HG03280 (cell line): ENCODE data around the gene FTO.

Source experiments
- ATAC-seq: cut with Tn5 transposase; IDR thresholded peaks from one replicate; pipeline ENCODE4 v1.9.1; 2021; ENCODE audit warnings: mild to moderate bottlenecking, moderate library complexity; ENCODE audit not compliant: unreplicated experiment

FTO gene

GRCh38 chr16:53779186-53779585 lies 75.2 kb downstream of the FTO start:
- ATAC-seq, result no peak

GRCh38 chr16:53780051-53780450 lies 76.1 kb downstream of the FTO start:
- no peak for ATAC-seq

GRCh38 chr16:53781023-53781605 lies 77.2 kb downstream of the FTO start:
- no peak for ATAC-seq

- ATAC-seq, result no peak
These were observed 78.2 kb downstream of the FTO start for GRCh38 chr16:53782148-53782547.

- no peak for ATAC-seq
These were observed 80.3 kb downstream of the FTO start for GRCh38 chr16:53784291-53784690.

- ATAC-seq, result no peak
These were observed 81.1 kb downstream of the FTO start for GRCh38 chr16:53785044-53785443.

- no peak for ATAC-seq
These were observed 82.0 kb downstream of the FTO start for GRCh38 chr16:53785916-53786315.

- ATAC-seq, result no peak
These were observed 83.5 kb downstream of the FTO start for GRCh38 chr16:53787423-53787822.

GRCh38 chr16:53789137-53789536 lies 85.2 kb downstream of the FTO start:
- no peak for ATAC-seq

GRCh38 chr16:53792161-53792951 lies 88.4 kb downstream of the FTO start:
- no peak for ATAC-seq

GRCh38 chr16:53803451-53803850 lies 99.5 kb downstream of the FTO start:
- ATAC-seq, result no peak

GRCh38 chr16:53803998-53804397 lies 100.0 kb downstream of the FTO start:
- no peak for ATAC-seq

GRCh38 chr16:53804467-53804866 lies 100.5 kb downstream of the FTO start:
- no peak for ATAC-seq

- no peak for ATAC-seq
These were observed 101.2 kb downstream of the FTO start for GRCh38 chr16:53805113-53805512.

GRCh38 chr16:53805752-53806151 lies 101.8 kb downstream of the FTO start:
- no peak for ATAC-seq

- no peak for ATAC-seq
These were observed 105.4 kb downstream of the FTO start for GRCh38 chr16:53809088-53809932.

- no peak for ATAC-seq
These were observed 109.0 kb downstream of the FTO start for GRCh38 chr16:53812914-53813313.

GRCh38 chr16:53814801-53815200 lies 110.8 kb downstream of the FTO start:
- no peak for ATAC-seq

GRCh38 chr16:53816211-53816836 lies 112.4 kb downstream of the FTO start:
- no peak for ATAC-seq

- no peak for ATAC-seq
These were observed 113.3 kb downstream of the FTO start for GRCh38 chr16:53817117-53817755.
